Right lung (tissue), 5 donors: ENCODE data around the gene TMEM213. TPM values are rescaled to one million over a fixed set of nuclear protein-coding genes. Genes with fewer than 3 reads are reported as not detected.

Experiments used
- DNase-seq, 2 donors: peaks; one replicate each; pipeline ENCODE4 v3.0.0-alpha.2; 2013
- polyA plus RNA-seq, 5 donors: library from polyadenylated mRNA; unstranded; fragments of 120-200 nt; gene quantifications; one replicate each; pipeline versions ENCODE4 v1.2.1 to v1.2.3, GENCODE V29; 2013; ENCODE audit warnings: inconsistent platforms in 1 of 5, low replicate concordance in 1 of 5; ENCODE audit not compliant: insufficient read length in 5 of 5, insufficient read depth in 1 of 5

Gene TMEM213
- polyA plus RNA-seq, 5 donors = 0.40 to 0.99 (median 0.57) TPM

DNA sequence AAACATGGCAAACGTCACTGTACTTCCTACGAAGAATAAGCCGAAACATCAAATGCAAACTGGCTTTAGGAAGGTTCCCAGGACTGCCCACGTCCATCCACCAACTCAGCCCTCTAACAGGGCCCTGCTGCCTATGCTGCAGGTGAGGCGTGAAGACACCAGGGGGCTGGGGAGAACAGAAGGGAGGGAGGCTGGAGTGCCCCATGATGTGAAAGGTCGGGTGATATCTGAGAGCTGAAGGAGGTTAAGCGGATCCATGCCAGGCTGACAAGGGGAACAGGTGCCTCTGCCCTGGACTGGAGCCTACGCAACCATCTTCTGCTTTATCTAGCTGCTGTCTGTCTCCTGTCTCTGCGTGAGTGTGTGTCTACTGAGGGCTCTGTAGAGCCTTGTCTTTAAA is 40.4 kb downstream of the TMEM213 start:
- no peak for DNase-seq

DNA sequence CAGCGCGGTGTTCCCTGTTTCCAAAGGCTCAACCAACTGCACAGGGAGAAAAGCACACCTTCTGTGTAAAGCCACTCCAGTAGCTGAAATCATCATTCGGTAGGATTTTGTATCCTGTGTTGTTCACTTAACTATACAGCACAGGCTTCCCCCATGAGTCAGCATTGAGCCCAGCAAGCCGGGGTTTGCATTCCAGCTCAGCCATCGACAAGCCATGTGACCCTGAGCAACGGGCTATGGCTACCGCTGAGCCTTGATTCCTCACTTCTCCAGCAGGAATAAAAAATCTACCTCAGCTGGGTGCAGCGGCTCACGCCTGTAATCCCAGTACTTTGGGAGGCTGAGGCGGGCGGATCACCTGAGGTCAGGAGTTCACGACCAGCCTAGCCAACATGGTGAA is 44.3 kb downstream of the TMEM213 start:
- DNase-seq = no peak

GRCh38 chr7:138843632-138844580 is 46.1 kb downstream of the TMEM213 start:
- no peak for DNase-seq

DNA sequence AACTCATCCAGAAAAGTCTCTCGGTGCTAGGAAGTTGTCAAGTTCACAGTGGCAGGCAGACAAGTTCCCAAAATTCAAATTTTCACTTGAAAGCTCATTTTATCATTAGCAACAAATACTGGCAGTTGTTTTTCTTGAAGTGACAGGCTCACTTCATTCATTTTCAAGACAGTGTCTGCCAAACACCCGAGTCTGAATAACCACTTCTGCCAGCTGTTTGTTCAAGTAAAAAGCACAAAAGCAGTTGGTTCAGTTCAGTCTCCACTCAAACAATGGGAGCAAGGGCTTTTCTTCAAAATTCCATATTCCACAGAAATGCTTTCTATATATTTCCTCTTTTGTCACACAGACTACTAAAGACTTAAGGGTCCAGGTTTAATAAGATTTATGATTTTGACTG is 47.9 kb downstream of the TMEM213 start:
- DNase-seq = peak in 1 of 2 donors; percentile 82

DNA sequence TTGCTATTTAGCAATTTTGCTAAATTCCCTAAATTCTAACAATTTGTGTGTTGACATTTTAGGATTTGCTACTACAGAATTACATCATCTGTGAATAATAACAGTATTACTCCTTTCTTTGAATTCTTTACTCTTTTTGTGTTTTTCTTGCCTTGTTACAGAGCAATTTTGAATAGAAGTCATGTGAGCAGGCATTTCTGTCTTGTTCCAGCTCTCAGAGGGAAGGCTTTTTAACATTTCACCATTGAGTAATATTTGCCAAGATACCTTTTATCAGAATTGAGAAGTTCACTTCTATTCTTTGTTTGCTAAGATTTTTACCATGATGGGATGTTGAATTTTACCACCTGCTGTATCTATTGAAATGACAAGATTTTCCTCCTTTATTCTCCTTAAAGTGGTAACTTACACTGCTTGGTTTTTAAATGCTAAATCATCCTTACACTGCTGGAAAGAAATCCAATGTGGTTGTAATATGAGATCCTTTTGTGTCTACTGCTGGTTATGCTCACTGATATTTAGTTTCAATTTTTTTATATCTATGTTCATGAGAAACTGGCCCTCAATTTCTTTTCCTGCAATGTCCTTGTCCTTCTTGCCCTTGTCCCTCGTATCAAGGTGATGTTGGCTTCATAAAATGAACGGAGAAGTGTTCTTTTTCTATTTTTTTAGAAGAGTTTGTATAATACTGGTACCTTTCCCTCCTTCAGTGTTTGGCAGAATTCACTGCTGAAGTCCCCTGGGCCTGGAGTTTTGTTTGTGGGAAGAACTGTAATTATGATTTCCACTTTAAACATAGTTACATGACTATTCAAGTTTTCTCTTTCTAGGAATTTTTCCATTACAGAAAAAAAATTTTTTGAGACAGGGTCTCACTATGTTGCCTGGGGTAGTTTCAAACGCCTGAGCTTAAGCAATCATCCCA is 50.5 kb downstream of the TMEM213 start:
- no peak for DNase-seq

DNA sequence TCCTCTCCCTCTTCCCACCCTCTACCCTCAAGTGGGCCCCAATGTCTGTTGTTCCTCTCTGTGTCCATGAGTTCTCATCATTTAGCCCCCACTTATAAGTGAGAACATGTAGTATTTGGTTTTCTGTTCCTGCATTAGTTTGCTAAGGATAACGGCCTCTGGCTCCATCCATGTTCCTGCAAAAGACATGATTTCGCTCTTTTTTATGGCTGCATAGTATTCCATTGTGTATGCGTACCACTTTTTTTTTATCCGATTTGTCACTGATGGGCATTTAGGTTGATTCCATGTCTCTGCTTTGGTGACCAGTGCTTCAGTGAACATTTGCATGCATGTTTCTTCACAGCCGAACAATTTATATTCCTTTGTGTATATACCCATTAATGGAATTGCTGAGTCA is 51.9 kb downstream of the TMEM213 start:
- DNase-seq = no peak

- DNase-seq = no peak
Observed at GRCh38 chr7:138852469-138852868, 54.7 kb downstream of the TMEM213 start.

GRCh38 chr7:138853448-138853847 is 55.7 kb downstream of the TMEM213 start:
- no peak for DNase-seq

- DNase-seq = no peak
Observed at GRCh38 chr7:138854115-138854645, 56.4 kb downstream of the TMEM213 start.

DNA sequence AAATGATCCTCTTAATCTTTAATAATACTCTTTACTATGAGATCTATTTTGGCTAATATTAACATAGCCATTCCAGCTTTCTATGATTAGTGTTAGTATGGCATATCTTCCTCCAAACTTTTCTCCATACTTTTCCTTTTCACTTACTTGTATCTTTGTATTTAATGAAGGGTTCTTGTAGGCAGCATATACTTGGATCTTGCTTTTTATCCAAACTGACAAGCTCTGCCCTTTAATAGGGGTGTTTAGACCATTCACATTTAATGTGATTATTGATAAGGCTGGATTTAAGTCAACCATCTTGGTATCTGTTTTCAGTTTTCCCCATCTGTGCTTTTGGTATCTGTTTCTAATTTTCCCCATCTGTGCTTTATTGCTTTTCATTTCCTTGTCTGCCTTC is 59.9 kb downstream of the TMEM213 start:
- DNase-seq = no peak

DNA sequence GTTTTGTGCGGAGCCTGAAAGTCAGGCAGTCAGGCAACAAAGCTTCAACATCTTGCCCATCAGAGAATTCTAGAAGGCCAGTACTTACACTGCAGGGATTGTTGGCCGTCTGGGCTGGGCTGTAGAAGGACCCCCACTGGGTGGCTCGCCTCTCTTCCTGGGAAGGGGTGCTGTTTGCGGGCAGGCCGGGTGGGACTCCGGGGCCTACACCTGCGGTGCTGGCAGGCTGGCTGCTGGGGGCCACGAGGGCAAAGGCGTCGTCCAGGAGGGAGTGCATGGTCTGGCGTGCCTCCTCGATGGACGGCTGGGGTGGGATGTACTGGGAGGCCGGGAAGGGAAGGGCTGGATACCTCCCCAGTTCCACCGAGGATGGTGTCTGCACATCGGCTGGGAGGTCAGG is 63.3 kb downstream of the TMEM213 start:
- no peak for DNase-seq

GRCh38 chr7:138863931-138864330 is 66.1 kb downstream of the TMEM213 start:
- DNase-seq = no peak

- DNase-seq = no peak
Observed at GRCh38 chr7:138864667-138865066, 66.9 kb downstream of the TMEM213 start.

GRCh38 chr7:138865843-138866242 is 68.0 kb downstream of the TMEM213 start:
- no peak for DNase-seq

GRCh38 chr7:138866353-138866752 is 68.6 kb downstream of the TMEM213 start:
- DNase-seq = no peak

- DNase-seq = no peak
Observed at GRCh38 chr7:138867744-138868143, 70.0 kb downstream of the TMEM213 start.

DNA sequence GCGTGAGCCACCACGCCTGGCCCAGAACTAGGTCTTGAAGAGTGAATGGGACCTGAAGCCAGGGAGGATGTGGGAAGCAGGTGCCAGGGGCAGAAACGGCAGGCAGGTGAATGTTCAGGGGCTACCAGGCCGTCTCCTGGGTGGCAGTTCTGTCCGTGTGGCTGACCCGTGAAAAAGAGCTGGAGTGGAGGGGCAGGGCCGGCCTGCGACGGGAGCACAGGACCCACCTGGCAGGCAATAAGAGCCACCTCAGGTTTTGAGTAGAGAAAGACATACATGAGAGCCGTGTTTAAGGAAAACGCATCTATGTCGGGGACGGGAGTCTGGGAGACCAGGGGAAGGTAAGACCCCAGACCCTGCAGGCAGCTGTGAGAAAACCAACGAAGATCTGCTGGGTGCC is 70.9 kb downstream of the TMEM213 start:
- DNase-seq = no peak

DNA sequence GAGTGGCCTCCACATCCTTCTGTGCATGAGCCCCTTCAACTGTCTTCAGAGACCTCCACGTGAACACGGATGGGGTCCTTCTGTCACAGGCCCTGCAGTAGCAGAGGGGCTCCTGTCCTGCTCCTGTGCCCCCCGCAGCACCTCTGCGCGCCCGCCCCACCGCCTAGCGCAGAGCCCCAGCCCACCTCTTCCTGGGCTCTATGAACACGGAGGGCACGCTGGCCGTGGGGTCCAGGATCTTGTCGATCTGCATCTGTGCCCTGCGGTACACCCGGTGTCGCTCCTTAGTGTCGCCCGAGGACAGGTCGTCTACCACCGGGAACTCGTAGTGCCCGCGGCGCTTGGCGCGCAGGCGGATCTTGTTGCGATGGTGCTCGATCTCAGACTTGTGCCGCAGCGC is 71.6 kb downstream of the TMEM213 start:
- DNase-seq = no peak

- DNase-seq = no peak
Observed at GRCh38 chr7:138871065-138871813, 73.4 kb downstream of the TMEM213 start.

DNA sequence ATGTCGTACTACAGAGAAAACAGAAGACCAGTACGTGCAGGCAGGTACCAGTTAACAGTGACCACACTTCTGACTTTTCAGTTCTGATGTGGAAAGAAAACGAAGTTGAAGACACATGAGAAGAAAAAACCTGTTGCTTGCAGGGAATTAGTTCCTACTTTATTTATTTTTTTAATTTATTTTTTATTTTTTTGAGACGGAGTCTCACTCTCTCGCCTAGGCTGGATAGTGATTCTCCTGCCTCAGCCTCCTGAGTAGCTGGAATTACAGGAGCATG is 74.0 kb downstream of the TMEM213 start:
- DNase-seq = no peak

DNA sequence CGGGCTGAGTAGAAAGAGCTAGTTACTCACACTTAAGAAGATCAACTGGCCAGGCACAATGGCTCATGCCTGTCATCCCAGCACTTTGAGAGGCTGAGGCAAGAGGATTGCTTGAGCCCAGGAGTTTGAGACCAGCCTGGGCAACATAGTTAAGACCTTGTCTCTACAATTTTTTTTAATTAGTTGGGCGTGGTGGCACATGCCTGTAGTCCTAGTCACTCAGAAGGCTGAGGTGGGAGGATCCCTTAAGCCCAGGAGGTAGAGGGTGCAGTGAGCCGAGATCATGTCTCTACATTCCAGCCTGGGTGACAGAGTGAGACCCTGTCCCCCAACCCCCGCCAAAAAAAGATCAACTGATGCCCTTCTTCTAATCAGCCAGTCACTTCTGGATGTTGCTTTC is 74.8 kb downstream of the TMEM213 start:
- DNase-seq = no peak
